HG02678 (cell line): ENCODE results near the gene DLK1.

Experiments used
- ATAC-seq: cut with Tn5 transposase; IDR thresholded peaks from one replicate; pipeline ENCODE4 v1.9.1; 2021; ENCODE audit warnings: mild to moderate bottlenecking, moderate library complexity; ENCODE audit not compliant: unreplicated experiment

DLK1 gene

GRCh38 chr14:100692859-100693558 lies 33.7 kb upstream of the DLK1 start:
- no peak for ATAC-seq

GRCh38 chr14:100693877-100694578 lies 32.7 kb upstream of the DLK1 start:
- no peak for ATAC-seq

GRCh38 chr14:100694579-100695422 lies 31.9 kb upstream of the DLK1 start:
- ATAC-seq = no peak

- no peak for ATAC-seq
These were observed 31.3 kb upstream of the DLK1 start for GRCh38 chr14:100695423-100695738.

GRCh38 chr14:100696008-100696407 lies 30.7 kb upstream of the DLK1 start:
- ATAC-seq = no peak

GRCh38 chr14:100696590-100696989 lies 30.1 kb upstream of the DLK1 start:
- no peak for ATAC-seq

- ATAC-seq = no peak
These were observed 28.6 kb upstream of the DLK1 start for GRCh38 chr14:100698066-100698465.

- ATAC-seq = no peak
These were observed 27.8 kb upstream of the DLK1 start for GRCh38 chr14:100698666-100699448.

- no peak for ATAC-seq
These were observed 25.4 kb upstream of the DLK1 start for GRCh38 chr14:100701314-100701713.

- ATAC-seq = no peak
These were observed 24.1 kb upstream of the DLK1 start for GRCh38 chr14:100702590-100702989.

GRCh38 chr14:100703386-100704220 lies 23.1 kb upstream of the DLK1 start:
- ATAC-seq = no peak

- ATAC-seq = no peak
These were observed 20.5 kb upstream of the DLK1 start for GRCh38 chr14:100706200-100706599.

- ATAC-seq = no peak
These were observed 19.8 kb upstream of the DLK1 start for GRCh38 chr14:100706860-100707259.

GRCh38 chr14:100708425-100709288 lies 18.0 kb upstream of the DLK1 start:
- no peak for ATAC-seq

- ATAC-seq = no peak
These were observed 17.1 kb upstream of the DLK1 start for GRCh38 chr14:100709289-100710284.

- no peak for ATAC-seq
These were observed 16.3 kb upstream of the DLK1 start for GRCh38 chr14:100710391-100710790.

GRCh38 chr14:100710826-100711462 lies 15.7 kb upstream of the DLK1 start:
- no peak for ATAC-seq

GRCh38 chr14:100711493-100711892 lies 15.2 kb upstream of the DLK1 start:
- ATAC-seq = no peak
